Parathyroid adenoma (tissue), 2 donors: ENCODE data around the gene STX8.
A peak's percentile ranks its signal among the peaks of the same experiment; 100 is the strongest.

Experiments
- H2AFZ ChIP-seq: fragments of 300-600 bp; sonication (generic); one replicate; pipeline ENCODE4 v1.7.0; 2017; ENCODE audit warnings: antibody characterized with exemption, mild to moderate bottlenecking
- H3K27ac ChIP-seq: fragments of 300-600 bp; sonication (generic); one replicate; pipeline ENCODE4 v1.7.0; 2017
- H3K27me3 ChIP-seq: fragments of 300-600 bp; sonication (generic); one replicate; pipeline ENCODE4 v1.7.0; 2017; ENCODE audit warnings: low read length; ENCODE audit not compliant: control insufficient read depth, insufficient read depth
- H3K36me3 ChIP-seq: fragments of 300-600 bp; sonication (generic); one replicate; pipeline ENCODE4 v1.7.0; 2017; ENCODE audit warnings: low read length; ENCODE audit not compliant: control insufficient read depth, insufficient read depth
- H3K4me1 ChIP-seq: fragments of 300-600 bp; sonication (generic); one replicate; pipeline ENCODE4 v1.7.0; 2017; ENCODE audit warnings: control low read depth
- H3K4me2 ChIP-seq: fragments of 300-600 bp; sonication (generic); one replicate; pipeline ENCODE4 v1.7.0; 2017; ENCODE audit warnings: low read length
- H3K4me3 ChIP-seq: fragments of 300-600 bp; sonication (generic); one replicate; pipeline ENCODE4 v1.7.0; 2017; ENCODE audit warnings: low read depth, low read length
- H3K79me2 ChIP-seq: fragments of 300-600 bp; sonication (generic); one replicate; pipeline ENCODE4 v1.7.0; 2017; ENCODE audit warnings: control low read depth
- H3K9ac ChIP-seq: fragments of 300-600 bp; sonication (generic); one replicate; pipeline ENCODE4 v1.7.0; 2017; ENCODE audit warnings: mild to moderate bottlenecking
- H3K9me3 ChIP-seq: fragments of 300-600 bp; sonication (generic); one replicate; pipeline ENCODE4 v1.7.0; 2017; ENCODE audit warnings: low read length; ENCODE audit not compliant: control insufficient read depth
- TF ChIP-seq, protein P1 (sequence below): fragments of 300-600 bp; sonication (generic); IDR thresholded peaks from one replicate; pipeline ENCODE4 v1.7.0; 2017; ENCODE audit warnings: antibody characterized with exemption, mild to moderate bottlenecking
- donor health status: primary hyperparathyroidism.

Gene STX8

DNA sequence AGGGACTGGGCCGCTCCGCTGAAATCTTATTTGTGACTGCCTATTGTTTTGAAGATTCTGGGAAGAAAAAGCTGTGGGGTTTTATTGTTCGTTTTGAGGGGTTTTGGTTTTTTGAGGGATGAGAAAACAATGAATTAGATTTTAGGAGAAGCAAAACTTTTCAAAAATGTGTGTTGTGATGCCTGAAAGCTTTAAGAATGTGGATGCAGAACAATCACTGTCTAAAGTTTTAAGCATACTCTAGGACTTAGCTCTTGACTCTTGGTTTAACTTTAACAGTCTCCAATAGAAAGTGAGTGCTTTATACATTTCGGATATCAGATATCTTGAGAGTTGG, 1.7 kb upstream of the STX8 start:
- Histone ChIP-seq H3K36me3 (no peaks in the 10 kb centered on the region), H2AFZ (peak overlapping the region; percentile 88), H3K4me3 (no peak overlapping the region), H3K4me1 (no peaks in the 10 kb centered on the region), H3K27ac (no peak overlapping the region), H3K9me3 (no peaks in the 10 kb centered on the region), H3K79me2 (peaks cover 2% of the 10 kb centered on the region), H3K9ac (no peak overlapping the region), H3K27me3 (no peaks in the 10 kb centered on the region), H3K4me2 (no peak overlapping the region)
- TF ChIP-seq, protein P1, sequence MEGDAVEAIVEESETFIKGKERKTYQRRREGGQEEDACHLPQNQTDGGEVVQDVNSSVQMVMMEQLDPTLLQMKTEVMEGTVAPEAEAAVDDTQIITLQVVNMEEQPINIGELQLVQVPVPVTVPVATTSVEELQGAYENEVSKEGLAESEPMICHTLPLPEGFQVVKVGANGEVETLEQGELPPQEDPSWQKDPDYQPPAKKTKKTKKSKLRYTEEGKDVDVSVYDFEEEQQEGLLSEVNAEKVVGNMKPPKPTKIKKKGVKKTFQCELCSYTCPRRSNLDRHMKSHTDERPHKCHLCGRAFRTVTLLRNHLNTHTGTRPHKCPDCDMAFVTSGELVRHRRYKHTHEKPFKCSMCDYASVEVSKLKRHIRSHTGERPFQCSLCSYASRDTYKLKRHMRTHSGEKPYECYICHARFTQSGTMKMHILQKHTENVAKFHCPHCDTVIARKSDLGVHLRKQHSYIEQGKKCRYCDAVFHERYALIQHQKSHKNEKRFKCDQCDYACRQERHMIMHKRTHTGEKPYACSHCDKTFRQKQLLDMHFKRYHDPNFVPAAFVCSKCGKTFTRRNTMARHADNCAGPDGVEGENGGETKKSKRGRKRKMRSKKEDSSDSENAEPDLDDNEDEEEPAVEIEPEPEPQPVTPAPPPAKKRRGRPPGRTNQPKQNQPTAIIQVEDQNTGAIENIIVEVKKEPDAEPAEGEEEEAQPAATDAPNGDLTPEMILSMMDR = no peak

DNA sequence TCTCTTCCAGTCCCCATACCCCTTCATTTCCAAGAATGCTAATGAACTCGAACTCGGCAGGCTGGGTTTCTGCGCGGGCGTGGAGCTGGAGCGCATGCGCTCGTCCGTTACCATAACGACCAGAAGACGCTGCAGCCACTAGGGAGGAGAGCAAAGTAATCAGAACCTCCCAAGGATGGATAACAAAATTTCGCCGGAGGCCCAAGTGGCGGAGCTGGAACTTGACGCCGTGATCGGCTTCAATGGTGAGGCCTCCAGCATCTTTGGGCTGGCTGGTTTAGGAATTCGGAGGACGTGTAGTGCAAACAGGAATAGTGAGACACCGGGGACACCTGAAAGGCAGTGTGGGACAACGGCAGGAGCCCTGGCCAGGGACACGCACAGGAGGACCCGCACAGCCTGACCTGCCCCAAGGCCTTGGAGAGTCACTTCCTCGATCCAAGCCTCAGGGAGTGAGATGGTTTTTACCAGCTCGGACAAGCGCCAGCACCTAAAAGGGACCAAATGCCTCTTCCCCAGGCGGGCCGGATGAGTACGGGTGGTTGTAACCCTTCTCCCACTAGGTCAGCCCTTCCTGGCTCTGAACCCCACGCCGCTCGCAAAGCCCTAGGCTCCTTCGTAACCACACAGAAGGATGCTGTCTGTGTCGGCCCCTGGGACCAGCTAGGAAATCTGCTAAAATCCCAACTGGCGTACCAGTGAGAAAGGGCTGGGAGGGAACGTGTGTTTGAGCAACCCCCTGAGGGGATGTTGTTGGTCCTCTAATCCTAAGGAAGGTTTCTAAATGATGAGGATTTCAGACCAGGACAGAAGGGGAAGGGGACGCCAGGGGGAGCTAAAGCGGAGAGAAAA, 1.1 kb upstream of the STX8 start, which contains the start of gene CFAP52:
Gene CFAP52, plus strand, starts transcription at position 122 of the 852 bp plus-strand sequence. Its CDS starts 54 bp downstream, at position 176.
- Histone ChIP-seq H3K9me3 (no peaks in the 10 kb centered on the region), H3K27ac (peak within 1 kb of the TSS; percentile 26), H3K4me2 (peak within 1 kb of the TSS; percentile 54), H3K4me3 (peak within 1 kb of the TSS; percentile 70), H2AFZ (peak within 1 kb of the TSS; percentile 88), H3K9ac (no peak within 1 kb of the TSS), H3K4me1 (no peaks in the 10 kb centered on the region), H3K36me3 (no peaks in the 10 kb centered on the region), H3K27me3 (no peaks in the 10 kb centered on the region), H3K79me2 (peaks cover 2% of the 10 kb centered on the region)
- TF ChIP-seq, protein P1 = peak; percentile 56

DNA sequence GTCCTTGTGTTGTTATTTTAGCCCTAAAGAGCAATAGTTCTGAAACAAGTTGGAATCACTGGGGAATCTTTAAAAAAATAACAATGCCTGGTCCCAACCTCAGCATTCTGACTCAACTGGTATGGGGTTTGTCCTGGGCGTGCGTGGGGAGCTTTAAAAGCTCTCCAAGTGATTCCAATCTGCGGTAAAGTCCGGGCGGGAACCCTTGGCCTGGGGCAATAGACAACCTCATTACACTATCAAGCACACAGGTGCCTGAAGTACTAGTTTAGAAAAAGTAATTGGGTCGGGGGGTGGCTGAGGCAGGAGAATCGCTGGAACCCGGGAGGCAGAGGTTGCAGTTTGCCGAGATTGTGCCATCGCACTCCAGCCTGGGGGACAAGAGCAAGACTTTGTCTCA, 4.4 kb downstream of the STX8 start:
- no peaks in the 10 kb centered on the region for H3K36me3 ChIP-seq
- H3K9ac ChIP-seq = no peak overlapping the region
- H2AFZ ChIP-seq = no peak overlapping the region
- no peak overlapping the region for H3K4me2 ChIP-seq
- H3K79me2 ChIP-seq = peaks cover 8% of the 10 kb centered on the region
- no peaks in the 10 kb centered on the region for H3K9me3 ChIP-seq
- H3K27me3 ChIP-seq = no peaks in the 10 kb centered on the region
- TF ChIP-seq, protein P1 = no peak
- no peak overlapping the region for H3K4me3 ChIP-seq
- H3K4me1 ChIP-seq = no peaks in the 10 kb centered on the region
- no peak overlapping the region for H3K27ac ChIP-seq

DNA sequence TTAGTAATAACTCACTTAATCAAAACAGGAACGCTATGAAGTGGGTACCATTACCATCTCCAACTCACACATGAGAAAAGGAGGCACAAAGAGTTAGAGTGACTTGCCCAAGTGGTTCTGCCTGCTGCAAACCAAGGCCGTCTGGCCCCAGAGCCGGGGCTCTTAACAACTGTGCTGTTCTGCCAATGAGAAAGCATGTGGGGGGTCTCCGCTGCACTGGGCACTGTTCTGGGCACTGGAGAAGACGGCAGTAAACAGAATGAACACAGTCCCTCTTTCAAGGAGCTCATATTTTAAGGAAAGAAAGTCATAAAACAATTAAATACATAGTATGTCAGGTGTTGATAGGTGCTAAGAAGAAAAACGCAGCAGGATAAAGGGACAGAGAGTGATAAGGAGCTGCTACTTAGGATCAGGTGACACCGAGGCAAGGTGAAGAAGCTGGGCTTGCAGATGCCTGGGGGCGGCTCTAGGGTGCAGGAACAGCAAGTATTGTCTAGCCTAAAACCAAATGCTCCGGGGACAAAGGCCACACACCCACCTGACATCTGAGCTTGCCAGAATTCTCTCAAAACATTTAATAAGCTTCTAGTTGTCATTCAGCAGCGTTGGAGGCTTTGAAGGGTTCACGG, 6.5 kb downstream of the STX8 start:
- no peaks in the 10 kb centered on the region for H3K36me3 ChIP-seq
- no peak overlapping the region for H3K4me3 ChIP-seq
- H3K4me2 ChIP-seq = no peak overlapping the region
- H3K79me2 ChIP-seq = peaks cover 6% of the 10 kb centered on the region
- no peak overlapping the region for H2AFZ ChIP-seq
- H3K9ac ChIP-seq = no peak overlapping the region
- H3K4me1 ChIP-seq = no peaks in the 10 kb centered on the region
- H3K9me3 ChIP-seq = no peaks in the 10 kb centered on the region
- no peak overlapping the region for H3K27ac ChIP-seq
- TF ChIP-seq, protein P1 = no peak
- H3K27me3 ChIP-seq = no peaks in the 10 kb centered on the region
